GM19324 (cell line): ENCODE measurements around the gene NISCH.

ENCODE experiments used
- ATAC-seq: cut with Tn5 transposase; IDR thresholded peaks from one replicate; pipeline ENCODE4 v1.9.1; 2021; ENCODE audit warnings: mild to moderate bottlenecking, moderate library complexity; ENCODE audit not compliant: unreplicated experiment, low FRiP score

NISCH gene

DNA sequence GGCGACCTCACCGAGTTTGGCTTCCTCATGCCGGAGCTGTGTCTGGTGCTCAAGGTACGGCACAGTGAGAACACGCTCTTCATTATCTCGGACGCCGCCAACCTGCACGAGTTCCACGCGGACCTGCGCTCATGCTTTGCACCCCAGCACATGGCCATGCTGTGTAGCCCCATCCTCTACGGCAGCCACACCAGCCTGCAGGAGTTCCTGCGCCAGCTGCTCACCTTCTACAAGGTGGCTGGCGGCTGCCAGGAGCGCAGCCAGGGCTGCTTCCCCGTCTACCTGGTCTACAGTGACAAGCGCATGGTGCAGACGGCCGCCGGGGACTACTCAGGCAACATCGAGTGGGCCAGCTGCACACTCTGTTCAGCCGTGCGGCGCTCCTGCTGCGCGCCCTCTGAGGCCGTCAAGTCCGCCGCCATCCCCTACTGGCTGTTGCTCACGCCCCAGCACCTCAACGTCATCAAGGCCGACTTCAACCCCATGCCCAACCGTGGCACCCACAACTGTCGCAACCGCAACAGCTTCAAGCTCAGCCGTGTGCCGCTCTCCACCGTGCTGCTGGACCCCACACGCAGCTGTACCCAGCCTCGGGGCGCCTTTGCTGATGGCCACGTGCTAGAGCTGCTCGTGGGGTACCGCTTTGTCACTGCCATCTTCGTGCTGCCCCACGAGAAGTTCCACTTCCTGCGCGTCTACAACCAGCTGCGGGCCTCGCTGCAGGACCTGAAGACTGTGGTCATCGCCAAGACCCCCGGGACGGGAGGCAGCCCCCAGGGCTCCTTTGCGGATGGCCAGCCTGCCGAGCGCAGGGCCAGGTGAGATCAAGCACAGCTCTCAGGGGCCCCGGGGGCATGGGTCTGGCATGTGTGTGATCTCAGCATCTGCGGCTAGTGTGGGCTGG, 32.6 kb downstream of the NISCH start:
- no peak for ATAC-seq

DNA sequence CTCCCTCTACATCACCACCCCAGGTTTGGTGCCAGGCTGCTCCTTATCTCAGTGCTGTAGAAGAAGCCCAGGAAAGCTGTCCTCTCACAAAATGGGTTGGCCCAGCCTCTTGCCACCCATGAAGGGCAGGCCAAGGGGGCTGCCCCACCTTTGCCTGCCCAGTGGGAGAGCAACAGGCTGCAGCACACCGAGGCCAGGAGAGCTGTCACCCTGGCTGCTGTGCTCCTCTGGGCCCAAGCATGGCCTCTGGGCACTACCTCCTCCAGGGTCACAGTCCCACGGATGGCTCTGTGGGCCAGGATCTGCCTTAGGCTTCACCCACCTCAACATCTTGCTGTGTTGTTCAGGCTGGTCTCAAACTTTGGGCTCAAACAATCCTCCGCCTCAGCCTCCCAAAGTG, 33.3 kb downstream of the NISCH start:
- ATAC-seq = no peak

DNA sequence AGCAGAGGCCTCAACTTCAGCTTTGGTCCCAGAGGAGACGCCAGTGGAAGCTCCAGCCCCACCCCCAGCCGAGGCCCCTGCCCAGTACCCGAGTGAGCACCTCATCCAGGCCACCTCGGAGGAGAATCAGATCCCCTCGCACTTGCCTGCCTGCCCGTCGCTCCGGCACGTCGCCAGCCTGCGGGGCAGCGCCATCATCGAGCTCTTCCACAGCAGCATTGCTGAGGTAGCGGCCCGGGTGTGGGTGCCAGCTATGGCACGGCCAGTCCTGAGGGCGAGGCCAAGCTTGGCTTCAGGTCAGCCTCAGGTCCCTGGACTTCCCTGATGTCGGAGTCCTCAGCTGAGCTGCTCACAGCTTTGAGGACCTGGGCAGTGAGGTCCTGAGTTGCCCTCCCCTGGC, 34.0 kb downstream of the NISCH start:
- no peak for ATAC-seq

DNA sequence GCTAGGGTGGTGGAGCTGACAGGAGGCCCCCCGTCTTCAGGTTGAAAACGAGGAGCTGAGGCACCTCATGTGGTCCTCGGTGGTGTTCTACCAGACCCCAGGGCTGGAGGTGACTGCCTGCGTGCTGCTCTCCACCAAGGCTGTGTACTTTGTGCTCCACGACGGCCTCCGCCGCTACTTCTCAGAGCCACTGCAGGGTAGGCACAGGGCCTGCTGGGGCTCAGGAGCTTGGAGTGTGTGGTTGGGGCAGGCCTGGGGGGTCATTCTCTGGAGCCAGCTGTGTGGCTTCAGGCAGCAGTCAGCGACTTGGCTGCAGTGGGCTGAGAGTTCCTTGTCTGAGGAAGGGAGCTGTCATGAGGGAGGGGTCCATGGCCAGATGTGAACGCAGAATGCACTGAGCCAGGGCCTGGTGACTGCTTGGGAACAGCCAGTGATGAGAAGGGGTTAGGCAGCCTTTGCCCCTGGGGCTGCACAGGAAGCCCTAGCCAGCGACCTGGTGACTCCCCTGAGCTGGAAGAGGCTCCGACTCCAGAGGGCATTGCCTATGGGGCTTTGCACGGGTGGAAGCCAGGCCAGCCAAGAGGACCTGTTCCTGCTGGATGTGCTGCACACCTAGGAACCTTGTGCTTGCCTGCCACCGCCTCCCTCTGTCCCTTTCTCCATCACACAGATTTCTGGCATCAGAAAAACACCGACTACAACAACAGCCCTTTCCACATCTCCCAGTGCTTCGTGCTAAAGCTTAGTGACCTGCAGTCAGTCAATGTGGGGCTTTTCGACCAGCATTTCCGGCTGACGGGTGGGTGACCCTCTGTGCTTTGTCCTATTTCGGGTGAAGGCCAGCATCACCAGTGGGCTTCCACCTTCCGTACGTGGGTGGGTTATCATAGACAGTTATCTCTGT, 34.9 kb downstream of the NISCH start:
- ATAC-seq = no peak

DNA sequence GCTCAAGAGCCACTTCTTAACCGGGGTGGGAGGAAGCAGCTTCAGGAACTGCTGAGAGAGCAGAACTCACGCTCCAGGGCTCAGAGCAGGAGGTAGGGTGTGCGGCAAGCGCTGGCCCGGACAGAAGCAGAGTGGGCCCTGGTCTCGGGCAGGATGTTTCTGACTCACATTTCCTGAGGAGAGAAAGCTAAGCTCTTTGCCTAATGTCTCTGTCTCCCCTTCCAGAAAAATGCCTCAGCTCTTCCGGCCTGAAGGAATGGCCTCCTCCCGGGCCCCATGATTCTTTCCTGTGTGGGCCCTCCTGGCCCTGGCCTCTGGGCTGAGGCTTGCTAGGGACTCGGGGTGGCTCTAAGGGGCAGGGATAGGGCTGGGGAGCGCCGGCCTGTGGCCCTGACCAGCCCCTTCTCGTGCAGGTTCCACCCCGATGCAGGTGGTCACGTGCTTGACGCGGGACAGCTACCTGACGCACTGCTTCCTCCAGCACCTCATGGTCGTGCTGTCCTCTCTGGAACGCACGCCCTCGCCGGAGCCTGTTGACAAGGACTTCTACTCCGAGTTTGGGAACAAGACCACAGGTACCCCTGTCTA, 35.6 kb downstream of the NISCH start:
- ATAC-seq = no peak

DNA sequence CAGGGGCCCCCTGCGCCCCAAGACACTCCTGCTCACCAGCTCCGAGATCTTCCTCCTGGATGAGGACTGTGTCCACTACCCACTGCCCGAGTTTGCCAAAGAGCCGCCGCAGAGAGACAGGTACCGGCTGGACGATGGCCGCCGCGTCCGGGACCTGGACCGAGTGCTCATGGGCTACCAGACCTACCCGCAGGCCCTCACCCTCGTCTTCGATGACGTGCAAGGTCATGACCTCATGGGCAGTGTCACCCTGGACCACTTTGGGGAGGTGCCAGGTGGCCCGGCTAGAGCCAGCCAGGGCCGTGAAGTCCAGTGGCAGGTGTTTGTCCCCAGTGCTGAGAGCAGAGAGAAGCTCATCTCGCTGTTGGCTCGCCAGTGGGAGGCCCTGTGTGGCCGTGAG, 36.7 kb downstream of the NISCH start:
- no peak for ATAC-seq

DNA sequence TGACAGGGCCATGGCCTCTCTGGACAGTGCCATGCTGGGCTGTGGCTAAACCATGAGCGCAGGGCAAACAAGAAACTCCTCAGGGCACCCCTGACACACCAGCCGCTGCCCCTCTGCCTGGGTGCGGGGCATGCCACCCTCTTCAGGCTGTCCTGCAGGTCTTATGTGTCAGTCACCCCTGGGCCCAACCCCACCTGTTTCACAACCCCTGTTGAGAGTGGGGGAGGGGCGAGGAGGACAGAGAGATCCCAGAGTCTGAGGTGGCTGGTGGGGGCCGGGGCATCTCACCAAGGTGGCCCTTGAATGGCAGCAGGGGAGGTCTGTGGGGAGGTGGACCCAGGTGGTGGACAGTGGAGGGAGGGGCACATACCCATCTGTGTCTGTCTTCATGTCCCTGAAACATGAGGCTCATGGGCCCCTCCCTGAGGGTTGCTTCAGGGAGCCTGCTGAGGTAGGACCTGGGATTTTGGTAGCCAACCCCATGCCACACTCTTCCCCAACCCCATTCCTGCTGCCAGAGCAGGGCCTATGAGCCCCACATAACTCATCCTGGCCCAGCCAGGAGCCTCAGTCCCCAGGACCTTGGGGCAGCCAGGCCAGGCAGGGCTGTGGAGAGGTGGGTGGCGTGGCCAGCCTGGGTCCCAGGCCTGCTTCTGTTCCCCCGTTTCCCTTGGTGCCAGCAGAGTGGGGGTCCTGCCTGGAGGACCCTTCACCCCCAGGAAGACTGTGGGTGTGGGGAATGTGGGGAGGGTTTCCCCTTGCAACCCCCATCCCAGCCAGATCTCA, 38.0 kb downstream of the NISCH start:
- no peak for ATAC-seq

DNA sequence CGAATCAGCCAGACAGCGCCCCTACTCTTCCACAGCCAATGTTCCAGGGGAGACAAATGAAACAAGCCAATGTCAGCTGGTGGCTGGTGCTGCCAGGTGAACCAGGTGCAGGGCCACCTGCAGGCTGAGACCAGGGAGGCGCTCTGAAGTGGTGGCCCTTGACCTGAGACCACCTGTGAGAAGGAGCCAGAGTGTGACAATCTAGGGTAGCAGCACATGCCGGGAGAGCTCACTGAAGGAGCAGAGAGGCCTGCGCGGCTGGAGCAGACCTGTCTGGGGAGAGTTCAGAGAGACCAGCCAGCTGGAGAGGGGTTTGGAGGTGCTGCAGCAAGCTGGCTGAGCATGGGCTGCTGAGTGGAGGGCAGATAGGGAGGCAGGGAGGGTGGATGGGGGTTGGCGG, 39.0 kb downstream of the NISCH start:
- ATAC-seq = no peak

DNA sequence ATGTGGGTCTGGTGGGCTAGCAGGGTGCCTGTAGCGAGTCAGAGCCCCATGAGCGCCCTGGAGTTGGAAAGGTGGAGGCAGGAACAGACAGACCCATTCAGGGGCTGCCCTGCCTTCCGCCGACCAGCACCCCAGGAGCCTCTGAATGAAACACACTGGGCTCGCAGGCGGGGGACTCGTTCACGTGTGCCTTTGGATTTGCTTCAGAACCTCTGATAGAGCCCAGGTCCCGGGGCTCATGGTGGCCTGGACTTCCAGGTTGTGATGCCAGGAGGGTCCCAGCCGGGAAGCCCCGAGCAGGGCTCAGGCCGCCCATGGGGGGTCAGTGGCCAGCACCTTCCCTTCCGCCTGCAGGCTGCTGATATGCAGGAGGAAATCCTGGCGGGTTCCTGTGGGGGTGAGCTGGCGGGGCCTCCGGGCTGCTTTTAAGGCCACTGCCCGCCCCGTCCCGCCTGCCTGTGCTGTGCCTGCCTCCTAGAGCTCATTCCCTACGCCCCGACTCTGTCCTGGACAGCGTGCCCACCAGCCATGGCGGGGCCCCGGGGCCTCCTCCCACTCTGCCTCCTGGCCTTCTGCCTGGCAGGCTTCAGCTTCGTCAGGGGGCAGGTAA, 39.6 kb downstream of the NISCH start, which contains the start of gene STAB1:
TSS of gene STAB1 (plus strand) at position 453 of the 610 bp plus-strand sequence. CDS start at position 529, 76 bp downstream.
- no peak for ATAC-seq

DNA sequence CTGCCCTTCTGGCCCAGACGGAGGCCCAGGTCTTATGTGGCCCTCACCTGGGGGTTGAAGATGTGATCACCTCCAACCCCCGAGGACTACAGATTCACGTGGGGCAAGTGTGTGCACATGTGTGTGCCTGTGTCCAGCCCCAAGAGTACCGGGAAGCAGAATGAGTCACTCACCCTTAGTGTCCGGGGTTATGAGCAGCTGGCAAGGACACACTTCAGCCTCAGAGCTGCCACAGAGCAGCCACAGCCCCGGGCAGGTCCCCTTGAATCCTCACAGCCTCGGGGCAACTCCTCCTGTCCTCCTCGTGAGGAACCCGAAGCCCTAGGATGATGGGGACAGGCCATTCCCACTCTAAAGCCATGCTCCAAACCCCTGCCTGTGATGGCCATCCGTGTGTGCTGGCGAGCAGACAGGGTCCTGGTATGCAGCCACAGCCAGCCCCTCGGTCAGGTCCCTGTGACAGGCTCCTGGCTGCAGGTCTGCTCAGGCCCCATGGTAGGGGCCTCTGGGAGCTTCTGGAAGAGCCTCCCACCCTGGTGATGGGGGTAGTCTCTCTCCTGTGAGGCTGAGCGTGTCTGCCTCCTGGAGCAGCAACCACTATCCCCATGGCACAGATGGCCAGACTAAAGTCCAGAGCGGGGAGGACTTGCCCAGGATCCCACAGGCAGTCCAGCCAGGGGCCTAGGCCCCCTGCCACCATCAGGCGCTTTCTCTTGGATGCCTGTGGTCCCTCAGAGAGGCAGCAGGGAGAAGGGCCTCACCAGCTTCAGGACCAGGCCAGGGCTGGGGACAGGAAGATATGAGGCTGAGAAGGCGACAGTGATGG, 40.6 kb downstream of the NISCH start:
- ATAC-seq = no peak

DNA sequence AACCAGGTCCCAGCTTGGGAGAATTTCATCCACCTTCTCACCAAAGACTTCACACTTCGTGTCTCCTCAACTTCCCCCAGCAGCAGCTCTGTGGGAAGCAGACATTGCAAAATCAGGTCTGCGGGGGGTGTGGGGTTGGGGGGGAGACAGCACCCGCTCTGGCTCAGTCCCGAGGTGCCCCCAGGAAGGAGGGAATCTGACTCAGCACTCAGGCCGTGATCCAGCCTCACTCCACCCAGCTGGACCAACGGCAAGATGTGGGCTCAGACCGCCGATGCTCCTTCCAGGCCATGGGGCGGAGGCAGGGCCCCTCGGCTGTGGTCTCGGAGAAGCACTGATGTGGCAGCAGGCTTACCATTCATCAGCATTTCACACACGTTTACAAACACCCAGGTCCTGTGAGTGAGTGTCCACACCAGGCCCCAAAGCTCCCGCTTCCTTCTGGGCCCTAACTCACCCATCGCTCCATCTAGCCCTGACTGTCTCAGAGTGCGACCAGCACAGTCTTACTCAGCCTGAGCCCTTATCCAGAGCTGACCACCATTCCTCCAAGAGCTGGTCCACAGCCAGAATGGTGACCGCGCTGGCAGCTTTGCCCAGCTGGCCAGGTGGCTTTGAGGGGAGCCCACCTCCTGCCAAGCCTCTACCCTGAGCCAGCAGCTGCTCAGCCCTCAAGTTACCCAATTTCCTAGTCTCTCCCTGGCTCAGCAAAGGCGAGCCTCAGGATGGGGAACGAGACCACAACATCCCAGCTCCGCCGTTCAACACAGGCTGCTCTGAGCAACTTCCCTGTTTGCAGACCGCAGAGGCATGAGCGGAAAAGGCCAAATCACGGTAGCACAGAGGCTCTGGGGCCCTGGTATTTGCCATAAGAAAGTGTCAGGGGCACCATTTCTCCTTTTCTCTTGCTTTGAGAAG, 43.0 kb downstream of the NISCH start:
- no peak for ATAC-seq

DNA sequence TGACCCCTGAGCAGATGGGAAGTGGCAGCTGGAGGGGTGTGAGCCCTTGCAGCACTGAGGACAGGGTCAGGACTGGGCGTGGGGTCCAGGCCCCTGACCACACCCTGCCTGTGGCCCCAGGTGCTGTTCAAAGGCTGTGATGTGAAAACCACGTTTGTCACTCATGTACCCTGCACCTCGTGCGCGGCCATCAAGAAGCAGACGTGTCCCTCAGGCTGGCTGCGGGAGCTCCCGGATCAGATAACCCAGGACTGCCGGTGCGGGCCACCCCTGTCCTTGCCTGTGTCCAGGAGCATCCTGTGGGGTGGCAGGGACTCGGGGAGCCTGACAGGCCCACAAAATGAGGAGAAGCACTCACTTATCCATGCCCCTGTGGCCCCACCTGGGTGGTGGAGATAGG, 45.6 kb downstream of the NISCH start:
- no peak for ATAC-seq

DNA sequence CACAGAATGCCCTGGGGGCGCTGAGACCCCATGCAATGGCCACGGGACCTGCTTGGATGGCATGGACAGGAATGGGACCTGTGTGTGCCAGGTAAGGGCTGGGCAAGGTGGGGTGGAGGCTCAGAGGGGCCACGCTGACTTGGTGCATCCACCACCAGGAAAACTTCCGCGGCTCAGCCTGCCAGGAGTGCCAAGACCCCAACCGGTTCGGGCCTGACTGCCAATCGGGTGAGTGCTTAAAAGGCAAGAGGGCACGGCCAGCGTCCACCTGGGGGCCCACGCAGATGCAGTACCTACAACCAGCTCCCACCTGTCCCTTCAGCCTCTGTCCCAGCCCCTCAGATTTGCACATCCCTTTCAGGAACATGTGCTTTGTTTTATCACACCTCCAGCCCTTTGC, 46.6 kb downstream of the NISCH start:
- no peak for ATAC-seq

DNA sequence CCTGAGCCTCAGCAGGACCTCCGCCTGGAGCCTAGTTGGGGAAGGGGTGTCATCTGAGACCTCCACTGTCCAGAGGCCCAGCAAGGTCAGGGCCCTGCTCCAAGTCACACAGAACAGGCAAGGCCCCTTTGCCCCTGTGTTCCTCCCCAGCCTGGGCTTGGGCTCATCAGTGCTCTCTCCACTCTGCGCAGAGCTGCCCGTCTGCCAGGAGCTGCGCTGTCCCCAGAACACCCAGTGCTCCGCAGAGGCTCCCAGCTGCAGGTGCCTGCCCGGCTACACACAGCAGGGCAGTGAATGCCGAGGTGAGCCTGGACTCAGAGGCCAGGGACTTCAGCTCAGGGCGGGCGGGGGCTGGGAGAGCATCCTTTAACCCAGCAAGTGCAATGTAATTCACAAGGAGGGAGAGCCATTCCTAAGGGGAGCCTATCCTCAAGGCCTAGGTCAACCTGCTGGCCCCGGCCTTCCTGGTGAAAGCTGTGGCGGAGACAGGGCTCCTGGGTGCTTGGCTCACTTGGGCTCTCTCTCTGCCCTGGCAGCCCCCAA, 47.5 kb downstream of the NISCH start:
- ATAC-seq = no peak

DNA sequence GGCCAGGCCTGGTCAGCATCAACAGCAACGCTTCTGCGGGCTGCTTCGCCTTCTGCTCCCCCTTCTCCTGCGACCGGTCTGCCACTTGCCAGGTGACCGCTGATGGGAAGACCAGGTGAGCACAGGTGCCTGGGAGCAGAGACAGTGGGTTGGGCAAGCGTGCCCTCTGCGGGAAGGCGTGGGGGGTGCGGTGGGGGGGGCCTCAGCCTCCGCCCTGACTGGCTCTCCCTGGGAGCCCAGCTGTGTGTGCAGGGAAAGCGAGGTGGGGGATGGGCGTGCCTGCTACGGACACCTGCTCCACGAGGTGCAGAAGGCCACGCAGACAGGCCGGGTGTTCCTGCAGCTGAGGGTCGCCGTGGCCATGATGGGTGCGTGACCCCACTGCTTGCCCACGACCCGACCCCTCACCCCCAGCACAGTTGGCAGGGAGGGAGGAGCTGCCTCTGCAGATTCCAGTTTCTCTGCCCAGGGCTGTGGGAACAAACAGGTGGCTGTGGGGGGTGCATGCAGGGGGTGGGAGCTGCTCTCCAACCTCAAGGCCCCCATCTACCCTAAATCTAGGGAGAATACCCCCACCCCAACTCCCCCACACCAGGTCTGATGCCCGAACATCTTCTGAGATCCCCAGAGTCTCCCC, 48.5 kb downstream of the NISCH start:
- no peak for ATAC-seq

DNA sequence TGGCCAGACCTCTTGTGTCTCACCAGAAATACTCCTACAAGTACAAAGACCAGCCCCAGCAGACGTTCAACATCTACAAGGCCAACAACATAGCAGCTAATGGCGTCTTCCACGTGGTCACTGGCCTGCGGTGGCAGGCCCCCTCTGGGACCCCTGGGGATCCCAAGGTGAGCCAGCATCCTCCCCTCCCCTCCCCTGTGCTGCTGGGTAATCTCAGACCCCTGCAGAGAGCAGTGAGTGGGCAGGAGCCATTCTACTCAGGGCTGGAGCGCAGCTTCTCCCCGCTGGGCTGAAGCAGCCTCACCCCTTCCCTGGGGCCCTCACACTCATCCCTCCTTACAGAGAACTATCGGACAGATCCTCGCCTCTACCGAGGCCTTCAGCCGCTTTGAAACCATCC, 49.6 kb downstream of the NISCH start:
- ATAC-seq = no peak

DNA sequence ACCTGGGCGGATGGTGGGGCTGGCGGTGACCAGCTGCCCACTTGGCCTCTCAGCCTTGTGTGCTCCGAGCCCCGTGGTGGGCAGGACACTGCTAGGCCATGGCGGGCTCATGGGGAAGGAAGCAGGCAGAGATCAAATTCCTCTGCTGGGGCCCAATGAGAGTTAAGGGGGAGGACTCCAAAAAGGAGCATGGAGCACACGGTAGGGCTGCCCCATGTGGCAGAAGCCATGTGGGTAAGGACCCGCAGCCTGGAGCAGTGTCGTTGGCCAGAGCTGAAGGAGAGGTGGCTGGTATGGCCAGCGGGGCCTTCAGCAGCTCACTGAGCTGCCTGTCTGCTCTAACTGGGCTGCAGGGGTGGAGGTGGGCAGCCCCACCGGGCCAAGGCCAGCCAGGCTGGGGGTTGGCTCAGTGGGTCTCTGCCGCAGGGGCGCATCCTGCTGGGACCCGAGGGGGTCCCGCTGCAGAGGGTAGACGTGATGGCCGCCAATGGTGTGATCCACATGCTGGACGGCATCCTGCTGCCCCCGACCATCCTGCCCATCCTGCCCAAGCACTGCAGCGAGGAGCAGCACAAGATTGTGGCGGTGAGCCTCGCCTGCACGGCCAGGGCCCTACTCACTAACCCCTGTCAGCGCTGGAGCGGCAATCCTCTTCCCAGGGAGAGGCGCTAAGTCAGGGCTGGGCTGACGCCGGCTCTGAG, 51.0 kb downstream of the NISCH start:
- no peak for ATAC-seq
